T-helper 1 cell treated with Interleukin-12 subunit alpha and Interleukin-12 subunit beta and Interleukin-4 antibody, amounts not matched to agents 30 ng/mL and 1 ng/mL, for 36 hours (primary cell): ENCODE data around the gene IRF9. TPM values are rescaled to one million over a fixed set of nuclear protein-coding genes. Genes with fewer than 3 reads are reported as not detected.

ENCODE experiments used
- intact Hi-C: fragments of 100-400 bp; cut with micrococcal nuclease; formaldehyde crosslinking; loops from one replicate; pipeline ENCODE4 v1.15.1; 2024
- total RNA-seq: library from RNA; stranded (reverse); gene quantifications from 2 replicates; pipeline ENCODE4 v1.2.3, GENCODE V29; 2022

Gene IRF9
- total RNA-seq, 1 donor from 2014 or later = 304 TPM

- intact Hi-C loops = loop anchor here (1.0 to 10.0 kb wide), 11 partner anchors 18 to 891 kb away; partner anchors contain the start of genes DCAF11, DHRS1, EMC9 and IPO4
These were observed 52.1 kb downstream of the IRF9 start, which contains the start of gene CHMP4A for GRCh38 chr14:24212924-24213865. CHMP4A (minus strand) TSS chr14:24213488; CDS start chr14:24213439, 49 bp downstream.

- intact Hi-C loops = loop anchor here (1.0 to 10.0 kb wide), 11 partner anchors 19 to 892 kb away; partner anchors contain the start of genes DCAF11, DHRS1, EMC9 and IPO4
These were observed 53.0 kb downstream of the IRF9 start for GRCh38 chr14:24213866-24214662.

- intact Hi-C loops = loop anchor here (1.0 to 10.0 kb wide), 8 partner anchors 17 to 459 kb away; partner anchors contain the start of genes GMPR2, NEDD8, RABGGTA and RNF31
These were observed 54.7 kb downstream of the IRF9 start, which contains the start of gene MDP1 for GRCh38 chr14:24215495-24216344. MDP1 (minus strand) TSS chr14:24216066; CDS start chr14:24215955, 111 bp downstream.

Other genes with a start within 250 kb of the IRF9 start
- 16.0 and 16.3 TPM in 2 replicates for gene DHRS4, start 207.5 kb upstream of the IRF9 start, total RNA-seq
- 17.6 and 19.0 TPM in 2 replicates for gene DHRS4L2, start 172.3 kb upstream of the IRF9 start, total RNA-seq
- 2.3 and 3.2 TPM in 2 replicates for gene CARMIL3, start 109.3 kb upstream of the IRF9 start, total RNA-seq
- not detected in 2 replicates for gene CPNE6, start 89.7 kb upstream of the IRF9 start, total RNA-seq
- gene PCK2, start 67.0 kb upstream of the IRF9 start, total RNA-seq = 46.1 and 51.2 TPM in 2 replicates
- gene DCAF11, start 46.5 kb upstream of the IRF9 start, total RNA-seq = 81.8 and 89.9 TPM in 2 replicates
- 2.4 and 2.5 TPM in 2 replicates for gene NRL, start 46.3 kb upstream of the IRF9 start, total RNA-seq
- gene FITM1, start 30.6 kb upstream of the IRF9 start, total RNA-seq = 1.1 and 1.7 TPM in 2 replicates
- 545 and 567 TPM in 2 replicates for gene PSME1, start 25.1 kb upstream of the IRF9 start, total RNA-seq
- 17.9 and 18.2 TPM in 2 replicates for gene EMC9, start 19.7 kb upstream of the IRF9 start, total RNA-seq
- 802 and 822 TPM in 2 replicates for gene PSME2, start 14.7 kb upstream of the IRF9 start, total RNA-seq
- gene RNF31, start 13.8 kb upstream of the IRF9 start, total RNA-seq = 145 and 153 TPM in 2 replicates
- gene REC8, start 10.8 kb downstream of the IRF9 start, total RNA-seq = 72.3 and 78.3 TPM in 2 replicates
- 48.1 and 50.6 TPM in 2 replicates for gene IPO4, start 27.6 kb downstream of the IRF9 start, total RNA-seq
- 35.8 and 45.3 TPM in 2 replicates for gene TM9SF1, start 34.2 kb downstream of the IRF9 start, total RNA-seq
- 0.27 and 0.83 TPM in 2 replicates for gene TSSK4, start 44.4 kb downstream of the IRF9 start, total RNA-seq
- gene CHMP4A, start 52.2 kb downstream of the IRF9 start, total RNA-seq = 96.5 and 104 TPM in 2 replicates
- gene MDP1, start 54.8 kb downstream of the IRF9 start, total RNA-seq = 11.8 and 14.5 TPM in 2 replicates
- 187 and 191 TPM in 2 replicates for gene NEDD8, start 71.1 kb downstream of the IRF9 start, total RNA-seq
- gene GMPR2, start 71.7 kb downstream of the IRF9 start, total RNA-seq = 58.0 and 71.9 TPM in 2 replicates
- gene TINF2, start 81.4 kb downstream of the IRF9 start, total RNA-seq = 148 and 151 TPM in 2 replicates
- 6.4 and 6.7 TPM in 2 replicates for gene TGM1, start 101.9 kb downstream of the IRF9 start, total RNA-seq
- 51.6 and 55.3 TPM in 2 replicates for gene RABGGTA, start 110.3 kb downstream of the IRF9 start, total RNA-seq
- 23.3 and 25.2 TPM in 2 replicates for gene DHRS1, start 138.5 kb downstream of the IRF9 start, total RNA-seq
- gene NOP9, start 138.6 kb downstream of the IRF9 start, total RNA-seq = 40.1 and 42.6 TPM in 2 replicates
- gene CIDEB, start 146.7 kb downstream of the IRF9 start, total RNA-seq = 23.7 and 27.8 TPM in 2 replicates
- gene LTB4R2, start 148.9 kb downstream of the IRF9 start, total RNA-seq = 15.1 and 17.8 TPM in 2 replicates
- gene LTB4R, start 150.2 kb downstream of the IRF9 start, total RNA-seq = 21.6 and 24.2 TPM in 2 replicates
- 4.3 and 5.3 TPM in 2 replicates for gene ADCY4, start 173.8 kb downstream of the IRF9 start, total RNA-seq
- 37.1 and 41.9 TPM in 2 replicates for gene RIPK3, start 178.7 kb downstream of the IRF9 start, total RNA-seq
- 0.59 TPM in 1 of 2 replicates, not detected in the other for gene NFATC4, start 206.9 kb downstream of the IRF9 start, total RNA-seq
- gene NYNRIN, start 237.7 kb downstream of the IRF9 start, total RNA-seq = 0.12 and 0.17 TPM in 2 replicates